NCI-H82 (cell line): ENCODE measurements around the gene PROSER3.
"Not testable (repeated sequence)": the region's sequence is repeated elsewhere in the genome, so short reads cannot be mapped to it uniquely, and the experiment has no call there.

Experiments
- DNase-seq: peaks from one replicate; lab custom pipeline; 2025; lab: John Stamatoyannopoulos, UW

Gene PROSER3

DNA sequence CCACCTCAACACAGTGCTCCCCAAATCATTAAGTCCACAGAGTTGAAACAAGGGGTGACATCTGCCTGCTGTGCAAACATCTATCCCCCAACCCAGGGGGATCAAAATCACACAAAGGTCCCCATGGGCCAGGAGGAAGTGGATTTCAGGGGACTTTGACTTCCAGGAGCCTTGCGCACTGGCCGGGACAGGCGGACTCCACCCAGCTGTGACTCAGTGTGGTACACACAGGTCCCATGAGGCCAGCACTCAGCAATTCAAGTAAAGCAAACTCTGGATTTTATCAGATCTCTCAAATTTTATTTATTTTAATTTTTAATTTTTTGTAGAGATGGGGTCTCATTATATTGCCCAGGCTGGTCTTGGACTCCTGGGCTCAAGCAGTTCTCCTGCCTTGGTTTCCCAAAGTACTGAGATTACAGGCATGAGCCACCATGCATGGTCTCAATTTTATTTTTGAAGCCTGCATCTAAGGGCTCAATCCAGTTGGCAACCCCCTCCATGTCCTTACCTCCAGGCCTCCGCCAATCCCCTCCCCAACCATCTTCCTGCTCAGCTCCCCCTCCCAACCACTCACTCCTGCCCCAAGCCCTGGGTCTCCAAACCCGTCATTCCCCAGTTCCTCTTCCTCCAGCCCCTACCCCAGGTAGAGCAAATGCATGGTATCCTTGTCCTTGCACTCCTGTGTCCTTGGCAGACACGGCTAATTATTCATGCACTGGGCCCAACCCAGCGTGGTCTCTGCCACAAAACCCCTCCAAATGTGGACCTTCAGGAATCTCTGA, 35.6 kb downstream of the PROSER3 start:
- DNase-seq: no peak

GRCh38 chr19:35795564-35795963, 37.6 kb downstream of the PROSER3 start:
- not testable (repeated sequence) for DNase-seq

DNA sequence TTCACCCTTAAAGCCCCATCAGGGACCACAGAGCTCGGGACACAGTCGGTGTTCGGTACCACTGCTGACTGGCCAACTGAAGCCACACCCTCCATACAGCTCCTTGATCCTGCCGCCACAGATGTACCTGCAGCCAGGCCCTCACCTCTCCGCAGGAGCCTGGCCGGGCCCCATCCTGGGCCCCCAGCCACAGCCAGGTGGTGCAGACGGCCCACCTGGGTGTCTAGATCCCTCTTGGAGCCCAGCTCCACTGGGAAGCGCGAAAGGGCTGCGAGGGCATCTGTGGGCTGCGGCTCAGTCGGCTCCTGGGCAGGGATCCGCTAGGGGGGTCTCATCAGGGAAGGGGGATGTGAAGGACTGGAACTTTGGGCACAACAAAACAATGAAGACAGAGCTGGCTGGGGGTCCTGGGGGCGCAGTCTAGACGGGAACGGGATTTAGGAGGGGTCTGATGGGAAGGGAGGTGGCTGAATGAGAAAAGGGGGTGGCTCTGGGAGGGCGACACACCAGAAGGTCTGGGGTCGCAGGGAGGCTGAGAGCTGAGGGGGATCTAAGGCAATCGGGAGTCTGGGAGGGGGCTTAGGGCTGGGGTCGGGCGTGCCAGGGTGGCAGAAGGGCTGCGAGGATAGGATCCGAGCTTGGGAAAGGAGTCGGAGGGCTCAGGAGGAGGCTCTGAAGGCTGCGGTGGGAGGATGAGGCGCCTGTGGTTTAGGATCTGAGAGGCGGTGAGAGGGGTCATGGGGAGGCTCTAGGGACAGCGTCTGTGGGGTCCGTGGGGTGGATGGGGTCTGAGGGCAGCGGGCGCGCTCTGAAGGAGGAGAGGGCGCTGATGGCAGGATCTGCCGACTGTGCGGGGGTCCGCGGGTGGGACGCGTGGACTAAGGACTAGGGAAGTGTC, 38.9 kb downstream of the PROSER3 start:
- no peak for DNase-seq

- no peak for DNase-seq
These were observed 39.7 kb downstream of the PROSER3 start for GRCh38 chr19:35797663-35798062.

- DNase-seq: no peak
These were observed 43.9 kb downstream of the PROSER3 start for GRCh38 chr19:35801828-35802227.

DNA sequence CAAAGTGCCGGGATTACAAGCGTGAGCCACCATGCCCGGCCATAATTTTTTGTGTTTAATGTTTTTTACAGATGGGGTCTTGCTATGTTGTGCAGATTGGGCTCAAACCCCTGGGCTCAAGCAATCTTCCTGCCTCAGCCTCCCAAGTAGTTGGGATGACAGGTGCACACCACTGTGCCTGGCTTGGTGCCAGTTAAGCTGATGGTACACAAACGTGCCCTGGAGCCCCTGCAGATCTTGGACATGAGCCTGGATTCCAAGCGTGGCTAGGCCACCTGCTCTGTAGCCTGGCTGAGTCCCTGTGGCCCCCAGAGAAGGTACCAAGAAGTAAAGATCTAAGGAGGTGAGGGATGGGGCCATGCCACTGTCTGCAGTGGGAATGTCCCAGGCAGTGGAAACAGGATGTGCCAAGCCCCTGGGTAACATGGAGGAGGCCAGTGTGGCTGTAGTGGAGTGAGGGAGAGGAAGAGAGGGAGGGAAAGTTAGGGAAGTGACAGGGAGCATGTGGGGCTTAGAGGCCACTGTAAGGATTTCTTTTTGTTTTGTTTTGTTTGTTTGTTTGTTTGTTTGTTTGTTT, 47.6 kb downstream of the PROSER3 start:
- no peak for DNase-seq

- no peak for DNase-seq
These were observed 48.6 kb downstream of the PROSER3 start for GRCh38 chr19:35806597-35806996.

DNA sequence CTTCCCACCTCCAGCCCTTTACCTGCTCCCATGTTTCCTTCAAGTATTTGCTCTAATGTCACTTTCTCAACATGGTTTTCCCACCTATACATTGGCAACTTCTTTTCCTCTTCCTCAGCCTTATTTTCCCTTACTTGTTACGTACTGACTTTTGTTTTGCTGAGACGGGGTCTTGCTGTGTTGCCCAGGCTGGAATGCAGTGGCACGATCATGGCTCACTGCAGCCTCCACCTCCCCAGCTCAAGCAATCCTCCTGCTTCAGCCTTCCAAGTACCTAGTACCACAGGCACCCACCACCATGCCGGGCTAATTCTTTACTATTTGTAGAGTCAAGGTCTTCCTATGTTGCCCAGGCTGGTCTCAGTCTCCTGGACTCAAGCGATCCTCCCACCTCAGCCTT, 49.7 kb downstream of the PROSER3 start:
- no peak for DNase-seq

DNA sequence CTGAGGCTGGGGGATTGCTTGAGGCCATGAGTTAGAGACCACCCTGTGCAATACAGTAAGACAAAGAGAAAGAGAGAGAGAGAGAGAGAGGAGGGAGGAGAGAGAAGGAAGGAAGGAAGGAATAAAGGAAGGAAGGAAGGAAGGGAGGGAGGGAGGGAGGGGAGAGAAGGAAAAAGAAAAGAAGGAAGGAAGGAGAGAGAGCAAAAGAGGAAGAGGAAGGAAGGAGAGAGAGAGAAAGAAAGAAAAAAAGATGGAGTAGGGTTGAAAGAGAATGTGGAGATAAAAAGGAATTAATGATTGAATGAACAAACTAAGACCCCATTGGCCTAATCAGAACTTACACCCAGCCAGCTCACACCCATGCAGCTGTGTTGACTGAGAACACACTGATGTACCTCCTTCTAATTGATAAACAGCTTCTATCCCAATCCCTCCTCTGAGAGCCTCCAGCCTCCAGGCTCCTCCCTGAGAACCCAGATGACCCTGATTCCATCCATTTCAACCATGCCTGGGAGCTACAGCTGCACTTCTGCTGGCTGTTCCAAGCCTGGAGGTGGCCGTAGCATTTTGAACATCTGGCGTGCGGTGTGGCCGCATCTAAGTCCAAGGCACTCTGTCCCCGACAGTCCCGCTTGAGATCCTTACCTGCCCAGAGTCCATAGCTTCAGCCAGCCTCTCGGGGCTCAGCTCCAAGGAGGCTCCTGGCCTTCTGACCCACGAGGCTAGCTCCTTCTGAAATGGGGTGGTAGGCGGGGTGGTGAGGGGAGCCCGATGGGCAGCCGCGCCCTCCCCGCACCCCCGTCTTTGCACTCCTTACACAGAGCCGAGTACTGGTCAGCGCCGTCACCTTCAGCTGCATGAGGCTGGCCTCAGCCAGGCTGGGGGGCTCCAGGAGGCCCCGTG, 53.6 kb downstream of the PROSER3 start:
- peak; percentile 64 for DNase-seq

- DNase-seq: no peak
These were observed 54.5 kb downstream of the PROSER3 start, which contains the start of gene PRODH2 for GRCh38 chr19:35812220-35813042. Gene PRODH2 (minus strand): TSS chr19:35812845. CDS start chr19:35812805, 40 bp downstream.

GRCh38 chr19:35813043-35813890, 55.3 kb downstream of the PROSER3 start:
- DNase-seq: no peak

DNA sequence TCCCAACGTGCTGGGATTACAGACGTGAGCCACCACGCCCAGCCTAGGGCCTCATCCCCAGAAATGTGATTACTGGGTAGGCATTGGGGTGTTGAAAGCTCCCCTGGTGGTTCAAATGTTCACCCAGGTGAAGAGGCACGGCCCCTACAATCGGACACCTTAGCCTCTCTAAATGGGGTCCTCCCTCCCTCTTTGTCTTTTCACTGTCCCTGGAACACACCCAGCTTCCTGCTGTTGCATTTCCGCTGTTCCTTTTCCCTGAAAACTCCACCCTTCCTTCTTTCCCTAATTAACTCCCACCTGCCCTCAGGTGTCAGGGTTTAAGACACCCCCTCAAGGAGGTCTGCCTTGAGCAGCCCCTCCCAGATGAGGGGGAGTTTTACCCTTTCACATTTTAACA, 58.3 kb downstream of the PROSER3 start:
- no peak for DNase-seq

- DNase-seq: no peak
These were observed 58.9 kb downstream of the PROSER3 start for GRCh38 chr19:35816846-35817245.

DNA sequence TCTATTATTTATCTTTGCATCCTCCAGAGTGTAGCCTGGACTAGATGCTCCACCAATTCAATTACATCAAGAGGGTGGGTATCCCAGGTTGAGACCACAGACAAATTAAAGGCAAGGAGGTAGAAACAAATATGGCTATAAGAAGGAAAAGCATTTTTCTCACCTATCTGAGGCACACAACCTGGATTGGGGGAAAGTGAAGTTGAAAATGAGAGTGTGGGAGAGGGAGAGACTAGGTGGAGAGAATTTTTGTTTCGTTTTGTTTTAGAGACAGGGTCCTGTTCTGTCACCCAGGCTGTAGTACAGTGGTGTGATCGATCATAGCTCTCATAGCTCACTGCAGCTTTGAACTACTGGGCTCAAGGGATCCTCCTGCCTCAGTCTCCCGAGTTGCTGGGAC, 60.5 kb downstream of the PROSER3 start:
- DNase-seq: no peak
